Measurements from ENCODE around the gene ZDHHC13. TPM values are rescaled to one million over a fixed set of nuclear protein-coding genes. Genes with fewer than 3 reads are reported as not detected.

ZDHHC13 gene
- polyA plus RNA-seq, 2 of the 4 experiments (the other 2 are of a cell fraction), result 17.6 to 34.3 TPM

GRCh38 chr11:19092342-19092741 is 24.6 kb upstream of the ZDHHC13 start:
- DNase-seq (ENCODE audit: low read depth in 1 of 2, low spot score in 1 of 2) (no peak), FAIRE-seq (no peak), ATAC-seq (no peak)
- Histone ChIP-seq H3K4me1 (no peaks in the 10 kb centered on the region), H3K4me3 (no peak overlapping the region), H3K9me3 (no peaks in the 10 kb centered on the region), H3K4me2 (no peak overlapping the region), H3K27ac (no peak overlapping the region)
- POLR2A ChIA-PET, result no interaction called here
- WGBS (ENCODE audit: missing lambda C conversion rate), result 14% methylated on average over 3 of the region's 3 CpGs
- CTCF ChIA-PET, result interaction anchor here (0.7 to 1.2 kb wide), 3 partner anchors 20 to 1263 kb away, joined by 3 read pairs; no protein-coding TSS in a partner anchor
- no peak for TF ChIP-seq CBX2 (IDR thresholded peaks at IDR 0.05; ENCODE audit: borderline replicate concordance, low read depth)

- H3K4me3 ChIP-seq, result no peak overlapping the region
- 74% methylated on average over 2 of the region's 2 CpGs for WGBS (ENCODE audit: missing lambda C conversion rate)
- POLR2A ChIA-PET, result no interaction called here
- DNase-seq (ENCODE audit: low read depth in 1 of 2, low spot score in 1 of 2) (no peak), ATAC-seq (no peak), FAIRE-seq (no peak)
- no peak overlapping the region for H3K4me2 ChIP-seq
- no peaks in the 10 kb centered on the region for H3K4me1 ChIP-seq
- TF ChIP-seq ATOH8 (CRISPR knock-in tag; IDR thresholded peaks at IDR 0.05; ENCODE audit: low read depth) (no peak), HDAC2 (IDR thresholded peaks at IDR 0.05) (no peak), FOXS1 (CRISPR knock-in tag; IDR thresholded peaks at IDR 0.05) (no peak), POLR2A (IDR thresholded peaks at IDR 0.05; ENCODE audit: low read length) (no peak), FOSB (CRISPR knock-in tag; IDR thresholded peaks at IDR 0.05) (no peak), RFX5 (IDR thresholded peaks at IDR 0.05) (no peak), BHLHE40 (IDR thresholded peaks at IDR 0.05; ENCODE audit: low read depth, low read length) (no peak), EP300 (IDR thresholded peaks at IDR 0.05) (no peak), NFE2L2 (conservative IDR thresholded peaks at IDR 0.05; ENCODE audit: low read length) (no peak), RNF2 (IDR thresholded peaks at IDR 0.05; ENCODE audit: borderline replicate concordance, low read depth) (no peak)
- H3K9me3 ChIP-seq, result no peaks in the 10 kb centered on the region
- no peak overlapping the region for H3K27ac ChIP-seq
- CTCF ChIA-PET, result interaction anchor here (0.7 to 1.2 kb wide), 3 partner anchors 20 to 1262 kb away, joined by 3 read pairs; no protein-coding TSS in a partner anchor
Observed at GRCh38 chr11:19092850-19093249, 24.1 kb upstream of the ZDHHC13 start.

- DNase-seq (ENCODE audit: low read depth in 1 of 2, low spot score in 1 of 2) (no peak), FAIRE-seq (no peak), ATAC-seq (no peak)
- H3K9me3 ChIP-seq, result no peaks in the 10 kb centered on the region
- no peak overlapping the region for H3K27ac ChIP-seq
- H3K4me1 ChIP-seq, result no peaks in the 10 kb centered on the region
- WGBS (ENCODE audit: missing lambda C conversion rate), result 13% methylated on average over 4 of the region's 4 CpGs
- H3K4me3 ChIP-seq, result no peak overlapping the region
- H3K4me2 ChIP-seq, result no peak overlapping the region
- TF ChIP-seq KDM1A (IDR thresholded peaks at IDR 0.05; ENCODE audit: low read depth), result no peak
- TF ChIP-seq MAFK (IDR thresholded peaks at IDR 0.05; ENCODE audit: partially characterized antibody), result no peak
- TF ChIP-seq ELK1 (IDR thresholded peaks at IDR 0.05; ENCODE audit: low read depth, low read length), result no peak
- no peak for TF ChIP-seq MAZ (IDR thresholded peaks at IDR 0.05; ENCODE audit: borderline replicate concordance, low read depth, low read length)
- TF ChIP-seq ATOH8 (CRISPR knock-in tag; IDR thresholded peaks at IDR 0.05; ENCODE audit: low read depth), result no peak
- no peak for TF ChIP-seq EHMT2 (IDR thresholded peaks at IDR 0.05; ENCODE audit: low read depth)
- no peak for TF ChIP-seq HOXB13 (CRISPR knock-in tag; IDR thresholded peaks at IDR 0.05; ENCODE audit: low read depth)
- ChIA-PET POLR2A (no interaction called here), CTCF (interaction anchor here (0.8 kb wide), 1 partner anchor 19 kb away, joined by 3 read pairs; no protein-coding TSS in a partner anchor)
Observed at GRCh38 chr11:19093976-19094375, 23.0 kb upstream of the ZDHHC13 start.

GRCh38 chr11:19094859-19095258 is 22.1 kb upstream of the ZDHHC13 start:
- Histone ChIP-seq H3K27ac (no peak overlapping the region), H3K4me1 (no peaks in the 10 kb centered on the region), H3K9me3 (no peaks in the 10 kb centered on the region), H3K4me2 (no peak overlapping the region), H3K4me3 (no peak overlapping the region)
- ChIA-PET POLR2A (no interaction called here), CTCF (no interaction called here)
- ATAC-seq, result no peak
- no peak for DNase-seq (ENCODE audit: low read depth in 1 of 2, low spot score in 1 of 2)
- no peak for TF ChIP-seq E2F6 (IDR thresholded peaks at IDR 0.05; ENCODE audit: borderline replicate concordance, low read depth)
- TF ChIP-seq EHF (CRISPR knock-in tag; IDR thresholded peaks at IDR 0.05), result no peak
- TF ChIP-seq HOXB13 (CRISPR knock-in tag; IDR thresholded peaks at IDR 0.05; ENCODE audit: low read depth), result no peak
- no peak for TF ChIP-seq FOXS1 (CRISPR knock-in tag; IDR thresholded peaks at IDR 0.05)
- TF ChIP-seq RNF2 (IDR thresholded peaks at IDR 0.05; ENCODE audit: borderline replicate concordance, low read depth), result no peak
- no peak for TF ChIP-seq BCL3 (IDR thresholded peaks at IDR 0.05)
- TF ChIP-seq HOXA7 (CRISPR knock-in tag; IDR thresholded peaks at IDR 0.05), result no peak
- FAIRE-seq, result no peak
- WGBS (ENCODE audit: missing lambda C conversion rate), result 3% methylated on average over 2 of the region's 2 CpGs
